HG03045 (cell line): Measurements from ENCODE around the gene PLXNA4.

Source experiments
- ATAC-seq: cut with Tn5 transposase; IDR thresholded peaks from one replicate; pipeline ENCODE4 v1.9.1; 2021; ENCODE audit warnings: mild to moderate bottlenecking, moderate library complexity; ENCODE audit not compliant: unreplicated experiment

The PLXNA4 gene

DNA sequence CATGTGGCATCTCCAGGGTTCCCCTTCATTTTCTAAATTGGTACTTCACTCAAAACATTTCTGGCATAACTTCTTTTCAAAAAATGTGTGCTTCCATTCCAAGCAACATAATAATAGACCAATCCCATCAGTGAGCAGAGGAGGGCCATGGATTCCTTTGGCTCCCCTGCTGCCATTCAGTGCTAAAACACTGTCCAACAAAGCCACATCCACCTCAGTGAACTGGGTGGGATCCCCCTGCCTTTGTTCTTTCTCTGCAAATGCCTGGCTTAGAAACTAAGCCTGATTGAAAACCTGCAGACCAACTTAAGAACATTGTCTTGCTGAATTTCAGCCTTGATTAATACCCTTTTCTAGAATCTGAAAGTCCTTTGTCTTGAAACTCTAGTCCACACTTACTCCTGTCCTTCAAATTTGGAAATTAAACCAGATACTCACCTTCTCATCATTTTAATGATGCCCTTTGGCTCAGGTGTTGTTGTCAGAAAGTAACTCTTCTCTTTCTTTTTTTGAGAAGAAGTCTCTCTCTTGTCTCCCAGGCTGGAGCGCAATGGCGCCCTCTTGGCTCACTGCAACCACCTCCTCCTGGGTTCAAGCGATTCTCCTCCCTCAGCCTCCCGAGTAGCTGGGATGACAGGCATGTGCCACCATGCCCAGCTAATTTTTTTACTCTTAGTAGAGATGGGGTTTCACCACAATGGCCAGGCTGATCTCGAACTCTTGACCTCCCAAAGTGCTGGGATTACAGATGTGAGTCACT is 132.3 kb downstream of the PLXNA4 start:
- no peak for ATAC-seq

DNA sequence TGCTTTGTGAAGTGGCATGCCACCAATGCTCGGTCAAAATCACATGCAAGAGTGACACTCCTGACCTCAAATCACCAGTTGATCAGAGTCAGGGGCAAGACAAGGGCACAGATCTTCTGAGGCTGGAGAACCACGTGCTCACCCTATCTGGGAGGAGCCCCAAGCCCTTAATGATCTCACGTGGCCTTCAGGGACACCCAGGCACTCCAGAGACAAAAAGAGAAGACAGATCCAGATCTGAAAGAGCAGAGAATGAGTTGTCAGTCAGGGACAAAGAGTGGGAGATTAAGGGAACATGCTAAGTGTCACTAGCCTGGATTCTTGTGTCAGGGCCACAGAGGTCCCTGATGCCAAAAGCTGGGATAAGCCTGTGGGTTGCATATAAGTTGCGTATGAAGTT is 134.3 kb downstream of the PLXNA4 start:
- no peak for ATAC-seq

DNA sequence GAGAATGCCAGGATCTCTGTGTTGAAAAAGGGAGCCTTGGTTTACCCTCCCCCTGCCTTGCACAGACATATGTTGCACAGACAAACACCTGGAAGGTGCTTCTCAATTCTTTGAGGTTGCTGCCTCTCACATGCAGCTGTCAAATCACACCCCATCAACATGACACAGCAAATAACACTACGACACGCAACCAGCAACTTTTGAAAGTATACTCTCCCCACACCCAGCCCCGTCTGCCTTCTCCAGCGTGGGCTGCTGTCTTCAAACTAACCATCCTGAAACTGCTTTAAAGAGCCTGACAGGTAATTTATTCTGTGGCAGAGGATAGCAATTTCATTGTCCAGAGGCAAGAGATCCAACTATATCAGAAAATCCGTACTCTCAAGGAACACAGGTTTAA is 136.1 kb downstream of the PLXNA4 start:
- no peak for ATAC-seq

DNA sequence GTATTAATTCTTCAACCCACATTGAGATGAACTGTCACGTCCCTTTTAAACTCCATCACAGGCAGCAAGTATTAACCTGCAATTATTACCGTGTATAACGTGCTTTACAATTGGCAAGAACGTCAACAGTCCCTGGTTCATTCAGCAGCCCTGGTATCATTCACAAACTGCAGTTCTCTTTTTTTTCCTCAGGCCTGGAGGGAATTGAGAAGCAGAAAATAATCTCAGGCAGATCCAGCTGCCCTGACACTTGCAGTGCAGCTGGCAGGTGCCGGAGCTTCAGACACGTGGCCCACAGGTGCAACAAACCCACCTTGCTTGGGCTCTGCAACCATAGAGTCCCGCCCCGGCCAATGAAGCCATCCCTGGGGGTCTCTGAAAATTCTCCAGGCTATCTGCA is 137.3 kb downstream of the PLXNA4 start:
- no peak for ATAC-seq

DNA sequence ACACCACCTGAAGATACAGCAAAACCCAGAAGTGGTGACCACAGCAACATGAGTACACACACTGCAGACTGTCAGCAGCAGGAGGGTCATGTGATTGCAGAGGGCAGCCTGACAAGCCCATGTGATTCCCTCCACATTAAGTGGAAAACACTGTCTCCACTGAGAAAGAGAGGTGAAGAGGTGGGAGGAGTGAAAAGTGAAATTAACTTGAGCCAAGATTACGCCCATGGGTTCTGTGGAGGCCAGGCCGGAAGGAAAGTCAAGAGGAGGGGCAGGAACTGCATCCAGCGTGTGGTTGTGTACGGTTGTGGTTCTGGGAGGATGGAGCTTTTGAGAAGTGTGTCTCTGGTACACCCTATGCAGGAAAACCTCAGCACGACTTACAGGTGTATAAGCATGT is 138.5 kb downstream of the PLXNA4 start:
- ATAC-seq, result no peak

DNA sequence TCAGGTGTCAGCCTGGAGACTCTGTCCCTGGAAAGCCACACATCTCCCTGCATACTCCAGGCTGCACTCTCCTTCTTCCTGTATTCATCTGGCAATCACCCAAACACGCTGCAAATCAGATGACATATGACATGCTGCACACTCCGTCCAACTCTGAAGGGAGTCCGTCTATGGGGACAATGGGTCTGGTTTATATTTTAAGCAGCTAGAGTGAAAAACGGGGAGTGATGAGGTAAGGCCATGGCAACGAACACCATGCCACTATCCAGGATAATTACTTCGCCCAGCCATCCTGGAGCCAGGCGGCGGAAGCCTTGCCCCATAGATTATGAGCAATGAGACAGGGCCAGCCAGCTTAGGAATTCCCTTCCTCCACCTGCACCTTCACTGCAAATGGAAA is 140.1 kb downstream of the PLXNA4 start:
- ATAC-seq, result no peak

- ATAC-seq, result no peak
Measured at GRCh38 chr7:132435016-132435990, 141.0 kb downstream of the PLXNA4 start.

DNA sequence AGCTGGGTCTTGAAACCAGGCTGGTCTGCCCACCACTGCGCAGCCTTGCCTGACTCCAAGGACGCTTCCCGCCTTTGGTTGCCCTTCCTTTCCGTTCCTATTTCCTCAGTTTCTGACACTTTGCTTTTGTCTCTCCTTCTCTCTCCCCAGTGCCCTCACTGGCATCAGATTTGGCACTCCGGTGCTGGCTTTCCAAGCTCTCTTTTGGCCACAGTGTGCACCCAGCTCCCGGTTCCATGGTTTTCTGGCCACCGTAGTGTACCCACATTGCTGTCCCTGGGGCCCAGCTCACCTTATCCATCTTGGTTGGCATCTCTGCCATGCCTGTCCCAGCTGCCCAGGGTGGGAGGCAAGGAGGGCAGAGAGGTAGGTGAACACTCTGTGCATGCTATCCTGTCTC is 142.2 kb downstream of the PLXNA4 start:
- ATAC-seq, result no peak

GRCh38 chr7:132433301-132433700 is 143.0 kb downstream of the PLXNA4 start:
- no peak for ATAC-seq

- ATAC-seq, result no peak
Measured at GRCh38 chr7:132430861-132431822, 145.1 kb downstream of the PLXNA4 start.

- no peak for ATAC-seq
Measured at GRCh38 chr7:132430041-132430855, 146.0 kb downstream of the PLXNA4 start.

- no peak for ATAC-seq
Measured at GRCh38 chr7:132429181-132429580, 147.1 kb downstream of the PLXNA4 start.

DNA sequence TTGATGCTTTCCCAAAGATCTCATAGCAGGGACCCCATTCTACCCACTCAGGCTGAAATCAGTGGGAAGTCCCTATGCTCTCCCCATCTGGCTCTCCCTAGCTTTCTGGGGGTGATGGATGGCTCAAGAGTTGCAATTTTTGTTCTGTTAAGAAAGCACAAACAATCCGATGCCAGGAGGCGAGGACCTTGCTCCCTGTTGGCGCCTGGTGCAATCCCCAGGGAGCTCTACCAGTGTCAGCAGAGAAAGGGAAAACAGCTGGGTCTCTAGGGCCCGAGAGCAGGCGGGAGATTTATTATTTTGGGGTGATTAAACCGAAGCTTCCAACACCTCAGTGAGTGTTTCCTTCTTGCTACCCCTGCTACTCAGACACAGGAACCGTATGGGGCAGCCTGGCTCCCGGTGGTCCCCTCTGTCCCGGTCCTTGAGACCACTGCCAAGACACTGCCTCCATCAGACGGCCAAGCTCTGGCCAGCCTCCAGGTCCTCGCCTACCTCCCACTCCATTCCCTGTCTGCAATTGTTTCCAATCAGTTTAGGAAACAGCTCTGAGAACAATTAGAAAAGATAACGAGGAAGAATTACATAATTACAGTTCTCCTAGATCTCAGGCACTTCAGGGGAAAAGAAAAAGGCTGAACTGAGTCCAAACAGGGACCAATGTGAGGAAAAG is 147.9 kb downstream of the PLXNA4 start:
- no peak for ATAC-seq

DNA sequence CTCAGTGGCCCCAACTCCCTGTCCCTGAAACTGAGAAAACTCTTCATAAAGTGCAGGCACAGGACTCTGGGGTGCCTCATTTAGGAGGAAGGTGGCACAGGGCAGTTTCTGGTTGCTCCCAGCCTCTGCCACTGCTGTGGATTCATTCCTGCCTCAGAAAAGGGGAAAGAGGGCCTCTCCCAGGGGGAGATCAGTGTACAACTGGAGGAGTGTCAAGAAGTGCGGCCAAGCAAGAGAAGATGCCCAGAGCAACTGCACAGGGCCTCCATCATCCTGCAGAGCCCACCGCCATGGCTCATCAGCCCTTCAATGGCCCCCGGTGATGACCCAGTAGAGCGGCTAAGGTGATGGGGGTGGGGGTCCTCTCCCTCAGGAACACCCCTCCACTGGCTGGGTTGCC is 150.3 kb downstream of the PLXNA4 start:
- ATAC-seq, result no peak

GRCh38 chr7:132424821-132425724 is 151.2 kb downstream of the PLXNA4 start:
- no peak for ATAC-seq

- ATAC-seq, result no peak
Measured at GRCh38 chr7:132424277-132424676, 152.0 kb downstream of the PLXNA4 start.

DNA sequence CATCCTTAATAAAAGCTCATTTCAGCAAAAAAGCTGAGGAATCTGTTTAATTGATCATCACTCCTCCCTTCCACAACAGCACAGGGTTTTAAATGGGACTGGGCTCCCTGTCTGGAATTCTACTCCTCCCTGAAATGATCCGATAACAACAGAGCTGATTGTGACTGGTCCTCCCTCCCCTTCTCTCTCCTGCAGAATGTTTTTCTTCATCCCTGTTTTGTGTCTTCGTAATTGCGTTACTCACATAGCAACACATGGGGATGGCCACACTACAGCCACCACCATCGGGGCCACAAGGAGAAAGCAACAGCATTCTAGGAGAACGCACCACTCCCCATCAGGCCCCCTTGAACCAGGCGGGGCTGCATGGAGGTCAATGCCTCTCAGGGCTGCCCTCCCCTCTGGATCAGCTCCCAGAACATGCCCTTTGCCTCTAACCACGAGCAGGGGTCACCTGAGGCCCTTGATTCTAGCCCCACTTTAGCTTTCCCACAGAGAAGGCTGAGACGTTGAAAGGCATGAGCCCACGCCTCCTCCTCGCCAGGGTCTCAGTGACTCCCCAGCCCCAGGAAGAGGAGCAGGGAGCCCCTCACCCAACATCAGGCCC is 152.6 kb downstream of the PLXNA4 start:
- ATAC-seq, result no peak

- ATAC-seq, result no peak
Measured at GRCh38 chr7:132422502-132423111, 153.7 kb downstream of the PLXNA4 start.
